ENCODE results near the gene CEL.
A peak's percentile ranks its signal among the peaks of the same experiment; 100 is the strongest.
"Not testable (repeated sequence)": the region's sequence is repeated elsewhere in the genome, so short reads cannot be mapped to it uniquely, and the experiment has no call there.

The CEL gene

DNA sequence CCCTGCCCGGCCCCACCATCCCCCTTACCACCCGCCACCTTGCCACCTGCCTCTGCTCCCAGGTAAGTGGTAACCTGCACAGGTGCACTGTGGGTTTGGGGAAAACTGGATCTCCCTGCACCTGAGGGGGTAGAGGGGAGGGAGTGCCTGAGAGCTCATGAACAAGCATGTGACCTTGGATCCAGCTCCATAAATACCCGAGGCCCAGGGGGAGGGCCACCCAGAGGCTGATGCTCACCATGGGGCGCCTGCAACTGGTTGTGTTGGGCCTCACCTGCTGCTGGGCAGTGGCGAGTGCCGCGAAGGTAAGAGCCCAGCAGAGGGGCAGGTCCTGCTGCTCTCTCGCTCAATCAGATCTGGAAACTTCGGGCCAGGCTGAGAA, at the start of gene CEL:
Gene CEL, plus strand, starts transcription at position 218 of the 382 bp plus-strand sequence. Its CDS starts 22 bp downstream, at position 240.
- not testable (repeated sequence) for DNase-seq

GRCh38 chr9:133014696-133015095, 47.1 kb upstream of the CEL start:
- DNase-seq: no peak

DNA sequence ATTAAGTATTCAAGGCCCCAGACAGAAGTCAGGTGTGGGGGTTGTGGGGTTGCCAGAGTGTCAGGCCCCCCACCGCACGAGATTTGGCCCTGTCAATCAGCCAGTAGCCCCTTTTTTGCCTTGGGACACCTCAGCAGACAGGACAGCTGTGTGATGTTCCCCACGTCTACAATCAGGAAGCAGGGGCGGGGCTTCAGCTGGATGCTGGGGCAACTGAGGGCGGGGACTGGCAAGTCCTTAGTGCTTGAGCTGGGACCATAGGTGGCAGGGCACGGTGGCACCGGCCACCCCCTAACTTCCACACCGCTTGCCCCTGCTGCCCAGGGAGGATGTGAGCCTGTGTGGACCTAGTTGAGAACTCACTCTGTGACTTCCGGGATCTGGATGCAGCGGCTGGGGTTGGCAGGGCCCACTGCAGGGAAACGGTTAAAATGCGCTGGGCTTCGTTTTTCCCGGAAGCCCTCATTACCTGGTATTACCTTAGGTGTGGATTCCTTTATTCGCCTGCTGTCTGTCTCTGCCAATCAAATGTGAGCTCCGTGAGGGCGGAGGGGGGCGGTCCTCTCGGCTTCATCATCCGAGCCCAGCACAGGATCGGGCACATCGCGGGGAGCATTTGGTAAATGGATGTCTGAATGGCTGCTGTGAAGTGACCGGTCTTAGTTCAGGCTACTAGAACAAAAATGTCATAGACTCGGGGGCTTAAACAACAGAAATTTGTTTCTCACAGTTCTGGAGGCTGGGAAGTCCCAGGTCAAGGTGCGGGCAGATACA, 38.5 kb upstream of the CEL start:
- peak; percentile 40 for DNase-seq

- no peak for DNase-seq
These were observed 35.4 kb upstream of the CEL start for GRCh38 chr9:133026426-133026825.

DNA sequence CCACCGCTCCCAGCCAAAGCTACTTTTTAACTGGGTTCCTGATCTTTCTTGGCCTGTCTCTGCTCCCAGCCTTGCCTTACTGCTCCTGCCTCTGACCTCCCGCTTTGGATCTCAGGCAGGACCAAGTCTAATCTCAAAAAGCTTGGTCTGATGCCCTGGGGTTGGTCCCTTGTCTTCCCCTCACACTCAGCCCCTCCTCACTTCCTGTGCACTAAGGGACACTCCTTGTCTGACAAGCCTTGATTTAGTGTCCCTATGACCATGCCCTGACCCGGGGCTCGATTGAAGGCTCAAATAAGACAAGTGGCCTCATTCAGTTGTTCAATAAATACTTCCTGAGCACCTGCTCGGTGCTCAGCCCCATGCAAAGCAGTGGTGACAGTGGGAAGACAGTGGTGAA, 34.6 kb upstream of the CEL start:
- DNase-seq: no peak

DNA sequence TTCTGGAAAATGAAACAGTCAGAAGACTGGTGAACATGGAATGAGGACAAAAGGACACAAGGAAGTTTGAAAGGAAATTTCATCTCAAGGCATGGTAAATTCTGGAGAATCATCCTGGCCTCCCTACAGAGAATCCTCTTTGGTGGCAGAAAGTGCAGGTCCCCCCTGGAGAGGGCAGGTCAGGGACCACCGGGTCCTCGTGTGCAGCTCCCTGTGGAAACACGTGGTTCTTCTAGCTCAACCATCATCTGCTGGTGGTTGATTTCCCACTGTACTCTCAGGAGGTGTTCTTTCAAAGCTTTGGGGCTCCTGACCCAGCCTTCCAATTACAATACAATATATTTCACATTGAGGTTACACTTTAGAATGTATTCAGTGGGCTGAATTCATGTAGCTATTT, 33.6 kb upstream of the CEL start:
- no peak for DNase-seq

DNA sequence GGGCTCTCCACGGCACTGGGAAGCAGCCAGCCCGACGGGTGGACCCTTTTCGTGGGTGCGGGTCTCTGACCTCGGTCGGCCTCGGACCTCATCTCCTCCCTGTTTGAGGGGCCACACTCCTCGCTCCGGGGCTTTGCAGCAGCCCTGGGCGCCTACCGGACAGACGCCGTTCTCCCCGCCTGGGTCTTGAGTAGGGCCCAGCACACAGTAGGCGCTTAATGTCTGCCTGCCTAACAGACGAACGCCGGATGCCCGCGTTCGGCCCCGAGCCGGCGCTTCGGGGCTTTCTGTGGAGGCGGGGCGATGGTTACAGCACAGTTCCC, 31.8 kb upstream of the CEL start:
- no peak for DNase-seq

- DNase-seq: peak; percentile 99
These were observed 31.3 kb upstream of the CEL start, which contains the start of gene GTF3C5 for GRCh38 chr9:133030317-133031129. Gene GTF3C5, plus strand, starts transcription at chr9:133030997. Its CDS starts 15 bp downstream, at chr9:133031012.

GRCh38 chr9:133031130-133031422, 30.7 kb upstream of the CEL start:
- DNase-seq: no peak

GRCh38 chr9:133031496-133031911, 30.3 kb upstream of the CEL start:
- DNase-seq: peak; percentile 24

DNA sequence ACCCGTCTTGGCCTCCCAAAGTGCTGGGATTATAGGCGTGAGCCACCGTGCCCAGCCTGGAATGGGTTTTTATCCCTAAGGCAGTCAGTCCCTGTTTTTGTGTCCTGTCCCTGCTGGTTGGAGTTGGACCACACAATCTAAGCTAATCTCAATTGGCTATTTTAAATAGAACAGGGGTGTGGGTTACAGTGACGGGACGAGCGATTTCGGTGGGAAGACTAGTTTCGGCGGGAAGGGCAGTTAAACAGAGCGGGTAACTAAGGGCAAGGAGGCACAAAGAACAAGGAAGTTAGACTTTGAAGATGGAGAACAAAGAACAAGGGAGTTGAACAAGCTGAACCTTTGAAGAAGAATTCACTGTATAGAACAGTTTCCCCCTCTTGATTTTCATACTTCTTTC, 29.6 kb upstream of the CEL start:
- no peak for DNase-seq

DNA sequence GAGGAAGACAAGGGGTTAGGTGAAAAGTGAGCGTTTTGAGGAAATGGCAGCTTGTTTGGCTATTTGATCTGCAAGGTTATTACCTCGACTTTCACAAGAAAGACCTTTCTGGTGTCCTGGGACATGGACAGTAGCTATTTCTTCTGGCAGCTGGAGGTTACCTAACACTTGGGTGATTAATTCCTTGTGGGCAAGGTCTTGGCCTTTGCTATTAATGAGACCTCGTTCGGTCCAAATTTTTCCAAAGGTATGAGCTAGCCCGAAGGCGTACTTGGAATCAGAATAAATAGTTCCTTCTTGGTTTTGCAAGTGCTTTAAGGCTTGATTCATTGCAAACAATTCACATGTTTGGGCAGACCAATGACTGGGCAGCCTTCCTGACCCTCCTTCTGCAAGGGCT, 26.1 kb upstream of the CEL start:
- no peak for DNase-seq

DNA sequence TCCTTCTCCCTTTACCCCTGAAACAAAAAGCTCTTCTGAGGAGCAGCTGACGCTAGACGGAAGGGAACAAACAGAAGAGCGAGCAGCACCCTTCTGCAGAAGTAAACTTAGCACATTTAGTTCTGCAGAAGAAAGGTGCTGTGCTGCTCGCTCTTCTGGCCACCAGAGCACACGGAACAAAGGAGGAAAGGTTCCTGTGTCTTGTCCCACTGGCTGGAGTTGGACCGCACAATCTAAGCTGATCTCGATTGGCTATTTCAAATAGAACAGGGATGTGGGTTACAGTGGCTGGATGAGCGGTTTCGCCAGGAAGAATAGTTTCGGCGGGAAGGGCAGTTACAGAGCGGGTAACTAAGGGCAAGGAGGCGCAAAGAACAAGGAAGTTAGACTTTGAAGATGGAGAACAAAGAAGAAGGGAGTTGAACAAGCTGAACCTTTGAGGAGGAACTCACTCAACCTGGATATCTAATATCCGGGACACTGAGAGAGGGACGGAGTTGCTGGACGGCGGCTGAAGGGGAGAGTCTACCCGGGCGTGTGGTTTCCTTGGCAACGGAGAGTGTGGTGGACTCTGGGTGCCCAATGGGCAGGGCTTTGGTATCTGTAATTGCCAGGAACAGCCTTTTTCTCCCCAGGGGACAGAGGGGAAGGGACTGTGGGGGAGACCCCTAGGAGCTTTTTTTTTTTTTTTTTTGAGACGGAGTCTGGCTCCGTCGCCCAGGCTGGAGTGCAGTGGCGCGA, 23.8 kb upstream of the CEL start:
- no peak for DNase-seq

DNA sequence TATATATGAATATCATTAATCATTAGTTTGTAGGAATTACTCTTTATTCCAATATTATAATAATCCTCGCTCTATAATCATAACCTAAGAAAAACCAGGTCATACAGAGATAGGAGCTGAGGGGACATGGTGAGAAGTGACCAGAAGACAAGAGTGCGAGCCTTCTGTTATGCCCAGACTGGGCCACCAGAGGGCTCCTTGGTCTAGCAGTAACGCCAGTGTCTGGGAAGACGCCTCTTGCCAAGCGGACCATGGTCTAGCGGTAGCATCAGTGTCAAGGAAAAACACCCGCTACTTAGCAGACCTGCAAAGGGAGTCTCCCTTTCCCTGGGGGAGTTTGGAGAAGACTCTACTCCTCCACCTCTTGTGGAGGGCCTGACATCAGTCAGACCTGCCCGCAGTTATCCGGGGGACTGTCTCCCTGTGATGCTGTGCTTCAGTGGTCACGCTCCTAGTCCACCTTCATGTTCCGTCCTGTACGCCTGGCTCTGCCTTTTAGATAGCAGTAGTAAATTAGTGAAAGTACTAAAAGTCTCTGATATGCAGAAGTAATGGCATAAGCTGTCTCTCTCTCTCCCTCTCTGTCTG, 20.8 kb upstream of the CEL start:
- peak; percentile 56 for DNase-seq

DNA sequence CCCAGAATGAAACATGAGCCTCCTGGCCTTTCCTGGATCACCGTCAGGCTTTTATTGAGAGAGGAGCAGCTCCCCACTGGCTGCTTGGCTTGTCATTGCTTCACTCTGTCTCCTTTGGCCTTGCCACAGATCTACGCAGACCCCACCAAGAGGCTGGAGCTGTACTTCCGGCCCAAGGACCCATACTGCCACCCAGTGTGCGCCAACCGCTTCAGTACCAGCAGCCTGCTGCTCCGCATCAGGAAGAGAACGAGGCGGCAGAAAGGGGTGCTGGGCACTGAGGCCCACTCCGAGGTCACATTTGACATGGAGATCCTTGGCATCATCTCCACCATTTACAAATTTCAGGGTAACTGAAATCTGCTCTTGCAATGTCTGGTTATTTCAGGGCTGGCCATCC, 19.8 kb upstream of the CEL start:
- DNase-seq: no peak

DNA sequence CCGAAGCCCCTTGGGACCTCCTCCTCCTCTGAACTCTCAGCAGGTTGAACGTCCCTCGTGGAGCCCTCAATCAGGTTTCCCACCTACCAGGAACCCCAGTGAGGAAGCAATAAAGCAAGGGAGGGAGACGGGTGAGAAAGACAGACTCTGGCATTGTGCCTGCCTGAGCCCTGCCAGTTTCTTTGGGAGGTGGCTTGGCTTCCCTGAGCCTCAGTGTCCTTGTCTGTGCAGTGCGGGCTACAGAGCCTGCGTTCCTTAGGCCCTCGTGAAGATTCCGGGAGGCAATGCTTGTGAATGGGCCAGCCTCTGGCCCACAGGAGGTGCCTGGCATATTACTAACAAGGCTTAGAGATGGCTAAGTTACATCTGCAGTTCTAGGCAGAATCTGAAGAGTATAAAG, 19.1 kb upstream of the CEL start:
- DNase-seq: no peak

DNA sequence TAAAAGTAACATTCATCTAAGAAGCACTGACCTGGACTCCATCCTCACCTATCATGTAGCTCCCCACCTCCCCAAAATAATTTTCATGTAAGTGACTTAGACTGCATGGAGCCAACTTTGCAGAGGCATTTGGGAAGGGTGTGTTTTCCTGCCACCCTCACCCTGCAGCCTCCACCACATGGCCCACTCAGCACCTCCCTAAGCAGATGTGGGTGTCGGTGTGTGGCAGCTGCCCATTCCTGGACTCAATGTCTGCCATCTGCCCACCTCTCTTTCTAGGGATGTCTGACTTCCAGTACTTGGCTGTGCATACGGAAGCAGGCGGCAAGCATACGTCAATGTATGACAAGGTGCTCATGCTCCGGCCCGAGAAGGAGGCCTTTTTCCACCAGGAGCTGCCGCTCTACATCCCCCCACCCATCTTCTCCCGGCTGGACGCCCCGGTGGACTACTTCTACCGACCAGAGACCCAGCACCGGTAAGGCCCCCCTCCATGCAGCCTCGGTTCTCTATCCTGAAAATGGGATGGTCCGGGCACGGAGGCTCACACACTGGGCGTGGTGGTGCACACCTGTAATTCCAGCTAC, 18.2 kb upstream of the CEL start:
- DNase-seq: no peak

DNA sequence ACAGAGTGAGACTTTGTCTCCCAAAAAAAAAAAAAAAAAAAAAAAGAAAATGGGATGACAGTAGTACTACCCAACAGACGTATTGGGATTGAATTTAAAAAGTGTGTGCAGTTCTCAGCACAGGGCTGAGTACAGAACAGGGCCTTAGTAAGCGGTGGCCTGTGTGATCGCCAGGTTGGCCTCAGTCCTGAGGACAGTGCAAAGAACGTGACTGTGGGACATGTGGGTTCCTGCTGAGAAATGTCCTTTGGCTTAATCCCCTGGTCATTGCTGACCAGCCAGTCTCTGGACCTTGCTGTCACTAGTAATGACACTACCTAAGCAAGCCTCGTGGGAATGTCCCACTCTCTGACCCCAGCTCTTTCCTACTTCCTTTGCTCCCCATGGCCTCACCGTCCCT, 17.7 kb upstream of the CEL start:
- DNase-seq: no peak

DNA sequence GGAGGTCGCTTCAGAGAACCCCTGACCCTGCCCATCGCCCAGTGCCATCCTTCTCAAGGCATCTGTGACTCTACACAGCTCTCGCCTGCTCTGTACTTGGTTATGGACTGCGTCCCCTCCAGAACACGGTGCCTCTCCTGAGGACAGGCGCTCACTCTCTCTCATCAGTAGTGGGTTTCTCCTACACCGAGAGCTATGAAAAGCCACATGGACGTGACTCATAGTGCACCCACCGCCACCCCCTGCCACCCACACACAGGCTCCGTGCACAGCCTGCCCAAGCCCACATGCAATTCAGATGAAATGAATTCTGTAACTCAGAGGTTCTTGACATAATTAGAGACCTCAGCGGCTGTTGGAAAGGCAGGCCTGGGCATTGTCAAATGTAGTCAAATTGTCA, 17.1 kb upstream of the CEL start:
- DNase-seq: no peak

GRCh38 chr9:133045132-133045531, 16.6 kb upstream of the CEL start:
- no peak for DNase-seq

- no peak for DNase-seq
These were observed 15.4 kb upstream of the CEL start for GRCh38 chr9:133046196-133046899.

DNA sequence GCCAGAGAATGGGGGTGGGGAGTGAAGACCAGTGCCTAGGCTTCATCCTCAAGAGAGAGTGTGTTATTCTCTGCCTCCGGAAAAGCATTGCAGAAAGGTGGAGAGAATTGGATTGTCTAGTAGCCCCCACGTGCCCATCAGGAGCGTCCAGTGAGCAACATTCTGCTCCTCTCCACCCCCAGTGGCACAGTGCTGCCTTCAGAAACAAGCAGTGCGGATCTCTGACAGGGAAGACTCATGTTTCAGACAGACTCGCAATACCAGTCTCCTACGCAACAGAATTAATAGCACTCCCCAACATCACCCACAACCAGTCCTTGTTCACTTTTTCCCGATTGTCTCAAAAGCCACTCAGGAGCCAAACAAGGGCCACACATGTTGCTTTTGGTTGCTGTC, 14.9 kb upstream of the CEL start:
- DNase-seq: no peak

GRCh38 chr9:133048595-133048994, 13.2 kb upstream of the CEL start:
- no peak for DNase-seq

Data from NCI-H82 (cell line).